ENCODE data around the gene PRR15.

DNA sequence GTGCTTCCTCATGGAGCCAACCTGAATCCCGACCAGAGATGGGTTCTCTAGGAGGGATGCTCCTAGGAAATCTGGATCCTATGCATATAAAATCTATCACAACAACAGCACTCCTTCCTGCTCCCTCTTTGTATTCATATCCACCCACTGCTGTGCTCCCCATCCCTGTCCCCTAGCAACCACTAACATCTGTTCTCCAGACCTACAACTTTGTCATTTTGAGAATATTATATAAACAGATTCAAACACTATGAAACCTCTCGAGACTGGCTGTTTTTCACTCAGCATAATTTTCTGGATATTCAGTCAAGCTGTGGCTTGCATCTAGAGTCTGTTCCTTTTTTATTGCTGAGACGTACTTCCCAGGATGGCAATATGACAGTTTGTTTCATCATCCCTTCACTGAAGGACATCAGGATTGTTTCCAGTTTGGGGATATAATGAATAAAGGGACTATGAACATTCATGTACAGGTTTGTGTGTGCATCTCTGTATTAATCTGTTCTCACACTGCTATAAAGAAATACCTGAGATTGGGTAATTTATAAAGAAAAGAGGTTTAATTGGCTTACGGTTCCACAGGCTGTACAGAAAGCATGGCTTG lies 36.0 kb upstream of the PRR15 start:
- TF ChIP-seq, protein P1, sequence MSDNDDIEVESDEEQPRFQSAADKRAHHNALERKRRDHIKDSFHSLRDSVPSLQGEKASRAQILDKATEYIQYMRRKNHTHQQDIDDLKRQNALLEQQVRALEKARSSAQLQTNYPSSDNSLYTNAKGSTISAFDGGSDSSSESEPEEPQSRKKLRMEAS (IDR thresholded peaks at IDR 0.05), result no peak
- no peak for TF ChIP-seq CTCF (IDR thresholded peaks at IDR 0.05 in 2 of 3, conservative IDR thresholded peaks at IDR 0.05 in 1 of 3; ENCODE audit: borderline replicate concordance in 1 of 3, insufficient read depth in 1 of 3, low read depth in 2 of 3, low read length in 2 of 3)
- no peak for TF ChIP-seq EZH2 (IDR thresholded peaks at IDR 0.05)
- TF ChIP-seq, protein P2, sequence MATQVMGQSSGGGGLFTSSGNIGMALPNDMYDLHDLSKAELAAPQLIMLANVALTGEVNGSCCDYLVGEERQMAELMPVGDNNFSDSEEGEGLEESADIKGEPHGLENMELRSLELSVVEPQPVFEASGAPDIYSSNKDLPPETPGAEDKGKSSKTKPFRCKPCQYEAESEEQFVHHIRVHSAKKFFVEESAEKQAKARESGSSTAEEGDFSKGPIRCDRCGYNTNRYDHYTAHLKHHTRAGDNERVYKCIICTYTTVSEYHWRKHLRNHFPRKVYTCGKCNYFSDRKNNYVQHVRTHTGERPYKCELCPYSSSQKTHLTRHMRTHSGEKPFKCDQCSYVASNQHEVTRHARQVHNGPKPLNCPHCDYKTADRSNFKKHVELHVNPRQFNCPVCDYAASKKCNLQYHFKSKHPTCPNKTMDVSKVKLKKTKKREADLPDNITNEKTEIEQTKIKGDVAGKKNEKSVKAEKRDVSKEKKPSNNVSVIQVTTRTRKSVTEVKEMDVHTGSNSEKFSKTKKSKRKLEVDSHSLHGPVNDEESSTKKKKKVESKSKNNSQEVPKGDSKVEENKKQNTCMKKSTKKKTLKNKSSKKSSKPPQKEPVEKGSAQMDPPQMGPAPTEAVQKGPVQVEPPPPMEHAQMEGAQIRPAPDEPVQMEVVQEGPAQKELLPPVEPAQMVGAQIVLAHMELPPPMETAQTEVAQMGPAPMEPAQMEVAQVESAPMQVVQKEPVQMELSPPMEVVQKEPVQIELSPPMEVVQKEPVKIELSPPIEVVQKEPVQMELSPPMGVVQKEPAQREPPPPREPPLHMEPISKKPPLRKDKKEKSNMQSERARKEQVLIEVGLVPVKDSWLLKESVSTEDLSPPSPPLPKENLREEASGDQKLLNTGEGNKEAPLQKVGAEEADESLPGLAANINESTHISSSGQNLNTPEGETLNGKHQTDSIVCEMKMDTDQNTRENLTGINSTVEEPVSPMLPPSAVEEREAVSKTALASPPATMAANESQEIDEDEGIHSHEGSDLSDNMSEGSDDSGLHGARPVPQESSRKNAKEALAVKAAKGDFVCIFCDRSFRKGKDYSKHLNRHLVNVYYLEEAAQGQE (IDR thresholded peaks at IDR 0.05; ENCODE audit: low read depth), result no peak
- no peak for TF ChIP-seq RAD21 (IDR thresholded peaks at IDR 0.05; ENCODE audit: low read depth)
- TF ChIP-seq POLR2AphosphoS5 (IDR thresholded peaks at IDR 0.05; ENCODE audit: low read depth, low read length), result no peak
- TF ChIP-seq EGR1 (IDR thresholded peaks at IDR 0.05; ENCODE audit: low read depth), result no peak
- no peak for TF ChIP-seq POLR2A (IDR thresholded peaks at IDR 0.05; ENCODE audit: borderline replicate concordance, extremely low read depth, insufficient read depth, insufficient read length)
